ENCODE results near the gene RTKN2. TPM values are rescaled to one million over a fixed set of nuclear protein-coding genes. Genes with fewer than 3 reads are reported as not detected.

Gene RTKN2, protein sequence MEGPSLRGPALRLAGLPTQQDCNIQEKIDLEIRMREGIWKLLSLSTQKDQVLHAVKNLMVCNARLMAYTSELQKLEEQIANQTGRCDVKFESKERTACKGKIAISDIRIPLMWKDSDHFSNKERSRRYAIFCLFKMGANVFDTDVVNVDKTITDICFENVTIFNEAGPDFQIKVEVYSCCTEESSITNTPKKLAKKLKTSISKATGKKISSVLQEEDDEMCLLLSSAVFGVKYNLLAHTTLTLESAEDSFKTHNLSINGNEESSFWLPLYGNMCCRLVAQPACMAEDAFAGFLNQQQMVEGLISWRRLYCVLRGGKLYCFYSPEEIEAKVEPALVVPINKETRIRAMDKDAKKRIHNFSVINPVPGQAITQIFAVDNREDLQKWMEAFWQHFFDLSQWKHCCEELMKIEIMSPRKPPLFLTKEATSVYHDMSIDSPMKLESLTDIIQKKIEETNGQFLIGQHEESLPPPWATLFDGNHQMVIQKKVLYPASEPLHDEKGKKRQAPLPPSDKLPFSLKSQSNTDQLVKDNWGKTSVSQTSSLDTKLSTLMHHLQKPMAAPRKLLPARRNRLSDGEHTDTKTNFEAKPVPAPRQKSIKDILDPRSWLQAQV
- 1.4 and 1.5 TPM in 2 replicates for polyA plus RNA-seq (2012; rRNA removed)
- polyA plus RNA-seq (2012; cell fraction: cytosol; rRNA removed), result 2.0 and 2.6 TPM in 2 replicates
- polyA plus RNA-seq (2012; cell fraction: nucleus; rRNA removed), result 1.1 and 2.8 TPM in 2 replicates

DNA sequence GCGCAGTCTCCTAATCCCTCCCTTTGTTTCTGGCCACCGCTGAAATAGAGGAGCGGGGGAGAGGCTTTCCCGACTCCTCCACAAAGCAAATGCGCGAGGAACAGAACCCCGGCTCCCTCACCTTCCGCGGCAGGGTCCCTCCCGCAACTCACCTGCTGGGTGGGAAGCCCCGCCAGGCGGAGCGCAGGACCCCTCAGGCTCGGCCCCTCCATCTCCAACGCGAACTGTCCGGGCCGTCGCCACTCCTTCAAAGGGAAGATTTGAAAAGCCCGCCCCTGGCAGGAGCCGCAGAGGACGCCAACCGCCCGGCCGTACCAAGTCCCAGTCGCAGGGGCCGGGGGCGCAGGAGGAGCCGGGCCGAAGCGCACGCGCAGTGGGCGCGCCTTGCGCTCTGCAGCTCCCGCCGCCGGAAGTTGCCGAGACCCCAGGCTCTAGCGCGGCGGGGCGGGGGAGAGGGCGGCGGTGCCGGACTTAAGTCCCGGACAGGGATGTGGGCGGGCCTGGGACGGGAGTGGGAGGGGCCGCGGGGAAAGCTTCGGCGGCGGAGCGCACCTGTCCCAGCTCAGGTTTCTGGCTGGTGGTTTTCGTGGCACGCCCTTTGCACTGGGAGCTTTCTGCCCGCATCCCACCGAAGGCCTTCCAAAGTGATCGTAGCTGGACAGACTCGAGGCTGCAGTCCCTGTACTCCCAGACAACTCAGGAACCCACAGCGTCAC lies at the start of gene RTKN2:
Gene RTKN2, minus strand, starts transcription at position 446 of the 716 bp plus-strand sequence. Its CDS starts 234 bp downstream, at position 212.
- H3F3A ChIP-seq (replicated peaks; ENCODE audit: insufficient read depth), result peaks cover 20% of the 10 kb centered on the region
- peak within 1 kb of the TSS; percentile 97 for H3K4me2 ChIP-seq
- peak within 1 kb of the TSS; percentile 89 to 94 for H3K4me3 ChIP-seq (ENCODE audit: low read depth in 2 of 2, low read length in 1 of 2)
- H2AFZ ChIP-seq (ENCODE audit: low read depth), result peak within 1 kb of the TSS; percentile 96
- DNase-seq, result peak; percentile 99
- H3K79me2 ChIP-seq (ENCODE audit: insufficient read depth), result peaks cover 44% of the 10 kb centered on the region
- peak within 1 kb of the TSS; percentile 72 for H3K9ac ChIP-seq
- no peaks in the 10 kb centered on the region for H3K9me2 ChIP-seq
- no peaks in the 10 kb centered on the region for H3K9me3 ChIP-seq
- ChIA-PET POLR2A (interaction anchor here (1.0 to 2.0 kb wide), 3 partner anchors 57 to 536 kb away, joined by 3 to 7 read pairs (median 3); partner anchors contain the start of genes ADO and ZNF365), CTCF (interaction anchor here (0.8 to 1.2 kb wide), 3 partner anchors 105 to 230 kb away, joined by 3 read pairs; no protein-coding TSS in a partner anchor)
- peak within 1 kb of the TSS in 1 of 2 experiments; percentile 58; a peak in 3 of 4 replicates for H3K27ac ChIP-seq (ENCODE audit: low read depth in 2 of 2, low read length in 1 of 2)
- H4K20me1 ChIP-seq (ENCODE audit: insufficient read depth), result no peaks in the 10 kb centered on the region
- H3K4me1 ChIP-seq (ENCODE audit: control insufficient read depth in 1 of 2, insufficient read depth in 2 of 2, low read depth in 1 of 2, low read length in 1 of 2), result peaks cover 14 to 27% of the 10 kb centered on the region in 2 experiments; a peak in 3 of 4 replicates
- under 1% methylated on average over 21 of the region's 63 CpGs for WGBS (ENCODE audit: low lambda C conversion rate)
- no peaks in the 10 kb centered on the region for H3K36me3 ChIP-seq (replicated peaks in 1 of 2; ENCODE audit: control insufficient read depth in 1 of 2, insufficient read depth in 2 of 2, low read length in 1 of 2)
- H3K27me3 ChIP-seq (ENCODE audit: insufficient read depth), result no peaks in the 10 kb centered on the region
- TF ChIP-seq RAD21 (IDR thresholded peaks at IDR 0.05; ENCODE audit: low read length), result no peak; the same call in 1 of the 2 replicates
- TF ChIP-seq RCOR1 (IDR thresholded peaks at IDR 0.05; ENCODE audit: low read length), result no peak
- TF ChIP-seq FOXJ3 (CRISPR knock-in tag; IDR thresholded peaks at IDR 0.05), result no peak
- TF ChIP-seq RXRA (IDR thresholded peaks at IDR 0.05; ENCODE audit: borderline replicate concordance, low read depth), result no peak
- TF ChIP-seq YY1 (IDR thresholded peaks at IDR 0.05; ENCODE audit: low read depth), result no peak
- TF ChIP-seq, protein P1, sequence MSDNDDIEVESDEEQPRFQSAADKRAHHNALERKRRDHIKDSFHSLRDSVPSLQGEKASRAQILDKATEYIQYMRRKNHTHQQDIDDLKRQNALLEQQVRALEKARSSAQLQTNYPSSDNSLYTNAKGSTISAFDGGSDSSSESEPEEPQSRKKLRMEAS (IDR thresholded peaks at IDR 0.05; ENCODE audit: low read depth), result peak; percentile 47; the same call in 1 of the 2 replicates
- no peak for TF ChIP-seq TCF12 (IDR thresholded peaks at IDR 0.05)
- TF ChIP-seq, protein P2, sequence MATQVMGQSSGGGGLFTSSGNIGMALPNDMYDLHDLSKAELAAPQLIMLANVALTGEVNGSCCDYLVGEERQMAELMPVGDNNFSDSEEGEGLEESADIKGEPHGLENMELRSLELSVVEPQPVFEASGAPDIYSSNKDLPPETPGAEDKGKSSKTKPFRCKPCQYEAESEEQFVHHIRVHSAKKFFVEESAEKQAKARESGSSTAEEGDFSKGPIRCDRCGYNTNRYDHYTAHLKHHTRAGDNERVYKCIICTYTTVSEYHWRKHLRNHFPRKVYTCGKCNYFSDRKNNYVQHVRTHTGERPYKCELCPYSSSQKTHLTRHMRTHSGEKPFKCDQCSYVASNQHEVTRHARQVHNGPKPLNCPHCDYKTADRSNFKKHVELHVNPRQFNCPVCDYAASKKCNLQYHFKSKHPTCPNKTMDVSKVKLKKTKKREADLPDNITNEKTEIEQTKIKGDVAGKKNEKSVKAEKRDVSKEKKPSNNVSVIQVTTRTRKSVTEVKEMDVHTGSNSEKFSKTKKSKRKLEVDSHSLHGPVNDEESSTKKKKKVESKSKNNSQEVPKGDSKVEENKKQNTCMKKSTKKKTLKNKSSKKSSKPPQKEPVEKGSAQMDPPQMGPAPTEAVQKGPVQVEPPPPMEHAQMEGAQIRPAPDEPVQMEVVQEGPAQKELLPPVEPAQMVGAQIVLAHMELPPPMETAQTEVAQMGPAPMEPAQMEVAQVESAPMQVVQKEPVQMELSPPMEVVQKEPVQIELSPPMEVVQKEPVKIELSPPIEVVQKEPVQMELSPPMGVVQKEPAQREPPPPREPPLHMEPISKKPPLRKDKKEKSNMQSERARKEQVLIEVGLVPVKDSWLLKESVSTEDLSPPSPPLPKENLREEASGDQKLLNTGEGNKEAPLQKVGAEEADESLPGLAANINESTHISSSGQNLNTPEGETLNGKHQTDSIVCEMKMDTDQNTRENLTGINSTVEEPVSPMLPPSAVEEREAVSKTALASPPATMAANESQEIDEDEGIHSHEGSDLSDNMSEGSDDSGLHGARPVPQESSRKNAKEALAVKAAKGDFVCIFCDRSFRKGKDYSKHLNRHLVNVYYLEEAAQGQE (IDR thresholded peaks at IDR 0.05; ENCODE audit: low read depth, low read length), result no peak
- no peak for TF ChIP-seq TAF1 (IDR thresholded peaks at IDR 0.05; ENCODE audit: borderline replicate concordance, low read depth, low read length)
- TF ChIP-seq SIN3A (IDR thresholded peaks at IDR 0.05; ENCODE audit: borderline replicate concordance, low read depth, low read length), result peak; percentile 98
- TF ChIP-seq FOXM1 (IDR thresholded peaks at IDR 0.05; ENCODE audit: low read depth), result no peak
- TF ChIP-seq, protein P3, sequence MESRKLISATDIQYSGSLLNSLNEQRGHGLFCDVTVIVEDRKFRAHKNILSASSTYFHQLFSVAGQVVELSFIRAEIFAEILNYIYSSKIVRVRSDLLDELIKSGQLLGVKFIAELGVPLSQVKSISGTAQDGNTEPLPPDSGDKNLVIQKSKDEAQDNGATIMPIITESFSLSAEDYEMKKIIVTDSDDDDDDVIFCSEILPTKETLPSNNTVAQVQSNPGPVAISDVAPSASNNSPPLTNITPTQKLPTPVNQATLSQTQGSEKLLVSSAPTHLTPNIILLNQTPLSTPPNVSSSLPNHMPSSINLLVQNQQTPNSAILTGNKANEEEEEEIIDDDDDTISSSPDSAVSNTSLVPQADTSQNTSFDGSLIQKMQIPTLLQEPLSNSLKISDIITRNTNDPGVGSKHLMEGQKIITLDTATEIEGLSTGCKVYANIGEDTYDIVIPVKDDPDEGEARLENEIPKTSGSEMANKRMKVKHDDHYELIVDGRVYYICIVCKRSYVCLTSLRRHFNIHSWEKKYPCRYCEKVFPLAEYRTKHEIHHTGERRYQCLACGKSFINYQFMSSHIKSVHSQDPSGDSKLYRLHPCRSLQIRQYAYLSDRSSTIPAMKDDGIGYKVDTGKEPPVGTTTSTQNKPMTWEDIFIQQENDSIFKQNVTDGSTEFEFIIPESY (IDR thresholded peaks at IDR 0.05; ENCODE audit: borderline replicate concordance, low read depth), result no peak
- no peak for TF ChIP-seq EP300 (IDR thresholded peaks at IDR 0.05; ENCODE audit: borderline replicate concordance in 1 of 2, low read depth in 1 of 2, low read length in 1 of 2)
- TF ChIP-seq RFX5 (IDR thresholded peaks at IDR 0.05; ENCODE audit: low read length), result 0 out of 2 replicates have a peak, but pooled peaks have one; percentile 13
- TF ChIP-seq JUND (IDR thresholded peaks at IDR 0.05), result no peak
- no peak for TF ChIP-seq GABPA (IDR thresholded peaks at IDR 0.05; ENCODE audit: low read depth)
- TF ChIP-seq MEF2A (IDR thresholded peaks at IDR 0.05; ENCODE audit: borderline replicate concordance, low read depth), result no peak
- TF ChIP-seq, protein P4, sequence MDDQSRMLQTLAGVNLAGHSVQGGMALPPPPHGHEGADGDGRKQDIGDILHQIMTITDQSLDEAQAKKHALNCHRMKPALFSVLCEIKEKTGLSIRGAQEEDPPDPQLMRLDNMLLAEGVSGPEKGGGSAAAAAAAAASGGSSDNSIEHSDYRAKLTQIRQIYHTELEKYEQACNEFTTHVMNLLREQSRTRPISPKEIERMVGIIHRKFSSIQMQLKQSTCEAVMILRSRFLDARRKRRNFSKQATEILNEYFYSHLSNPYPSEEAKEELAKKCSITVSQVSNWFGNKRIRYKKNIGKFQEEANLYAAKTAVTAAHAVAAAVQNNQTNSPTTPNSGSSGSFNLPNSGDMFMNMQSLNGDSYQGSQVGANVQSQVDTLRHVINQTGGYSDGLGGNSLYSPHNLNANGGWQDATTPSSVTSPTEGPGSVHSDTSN (IDR thresholded peaks at IDR 0.05), result no peak
- TF ChIP-seq GATA2 (CRISPR knock-in tag; IDR thresholded peaks at IDR 0.05), result no peak
- no peak for TF ChIP-seq NFIC (IDR thresholded peaks at IDR 0.05; ENCODE audit: borderline replicate concordance)
- TF ChIP-seq CHD2 (IDR thresholded peaks at IDR 0.05; ENCODE audit: low read length, partially characterized antibody), result peak; percentile 0
- TF ChIP-seq NRF1 (IDR thresholded peaks at IDR 0.05; ENCODE audit: low read depth, low read length), result peak; percentile 78
- peak; percentile 48 for TF ChIP-seq POLR2AphosphoS5 (IDR thresholded peaks at IDR 0.05; ENCODE audit: low read depth, low read length)
- peak; percentile 94 for TF ChIP-seq MXI1 (IDR thresholded peaks at IDR 0.05; ENCODE audit: low read depth, low read length)
